Measurements from ENCODE around the gene LETM1.

- TF ChIP-seq CTCF (conservative IDR thresholded peaks at IDR 0.05 in 1 of 2, IDR thresholded peaks at IDR 0.05 in 1 of 2; ENCODE audit: low read depth in 1 of 2, low read length in 2 of 2) (no peak), EZH2 (IDR thresholded peaks at IDR 0.05; ENCODE audit: low read length, missing control alignments) (no peak)
Observed at GRCh38 chr4:1841201-1841886, 14.6 kb downstream of the LETM1 start.

Data from fibroblast of lung (primary cell).